ENCODE data around the gene CTRB2.
A peak's percentile ranks its signal among the peaks of the same experiment; 100 is the strongest.

Gene CTRB2

DNA sequence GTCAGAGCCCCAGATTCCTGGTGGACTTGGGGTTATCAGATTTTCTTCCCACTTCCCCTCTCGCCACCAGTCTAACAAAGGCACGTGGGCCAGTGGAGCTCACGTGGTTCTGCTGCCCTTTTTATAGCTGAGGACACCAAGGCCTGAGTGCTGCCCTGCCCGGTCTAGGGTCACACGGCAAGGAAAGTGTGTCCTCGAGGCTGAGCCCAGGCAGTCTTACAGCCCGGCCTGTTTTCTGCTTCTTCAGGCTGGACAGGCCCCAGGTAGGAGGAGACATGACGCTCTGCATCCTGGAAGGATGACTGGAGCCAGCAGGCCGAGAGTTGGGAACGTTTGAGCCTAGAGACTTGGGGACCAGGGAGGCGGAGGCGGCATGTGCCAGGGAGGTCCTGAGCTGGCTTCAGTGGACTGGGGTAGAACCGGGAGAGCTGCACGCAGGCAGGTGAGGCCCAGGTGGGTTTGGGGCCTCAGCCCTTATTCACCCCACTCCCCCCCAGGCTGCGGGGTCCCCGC lies 15.4 kb upstream of the CTRB2 start:
- Histone ChIP-seq H4K20me1 (ENCODE audit: insufficient read depth, low read length) (no peaks in the 10 kb centered on the region), H3K4me2 (ENCODE audit: low read length) (no peak overlapping the region), H2AFZ (ENCODE audit: low read length) (no peak overlapping the region), H3K79me2 (ENCODE audit: insufficient read depth, low read length) (no peaks in the 10 kb centered on the region), H3K4me1 (ENCODE audit: insufficient read depth, low read length, severe bottlenecking) (peaks cover 14% of the 10 kb centered on the region), H3K27ac (ENCODE audit: low read depth, low read length, poor library complexity, severe bottlenecking) (no peak overlapping the region), H3K9me2 (ENCODE audit: low read depth, low read length) (no peaks in the 10 kb centered on the region), H3K9me3 (ENCODE audit: low read length) (no peaks in the 10 kb centered on the region), H3K36me3 (ENCODE audit: insufficient read depth, low read length) (no peaks in the 10 kb centered on the region), H3F3A (ENCODE audit: insufficient read depth, low read length) (no peaks in the 10 kb centered on the region), H3K4me3 (ENCODE audit: low read depth, low read length, poor library complexity, severe bottlenecking) (no peak overlapping the region), H3K27me3 (ENCODE audit: insufficient read depth, low read length) (no peaks in the 10 kb centered on the region), H3K9ac (ENCODE audit: low read length) (no peak overlapping the region)
- TF ChIP-seq EZH2 (IDR thresholded peaks at IDR 0.05; ENCODE audit: borderline replicate concordance, low read length) = no peak
- TF ChIP-seq, protein P1, sequence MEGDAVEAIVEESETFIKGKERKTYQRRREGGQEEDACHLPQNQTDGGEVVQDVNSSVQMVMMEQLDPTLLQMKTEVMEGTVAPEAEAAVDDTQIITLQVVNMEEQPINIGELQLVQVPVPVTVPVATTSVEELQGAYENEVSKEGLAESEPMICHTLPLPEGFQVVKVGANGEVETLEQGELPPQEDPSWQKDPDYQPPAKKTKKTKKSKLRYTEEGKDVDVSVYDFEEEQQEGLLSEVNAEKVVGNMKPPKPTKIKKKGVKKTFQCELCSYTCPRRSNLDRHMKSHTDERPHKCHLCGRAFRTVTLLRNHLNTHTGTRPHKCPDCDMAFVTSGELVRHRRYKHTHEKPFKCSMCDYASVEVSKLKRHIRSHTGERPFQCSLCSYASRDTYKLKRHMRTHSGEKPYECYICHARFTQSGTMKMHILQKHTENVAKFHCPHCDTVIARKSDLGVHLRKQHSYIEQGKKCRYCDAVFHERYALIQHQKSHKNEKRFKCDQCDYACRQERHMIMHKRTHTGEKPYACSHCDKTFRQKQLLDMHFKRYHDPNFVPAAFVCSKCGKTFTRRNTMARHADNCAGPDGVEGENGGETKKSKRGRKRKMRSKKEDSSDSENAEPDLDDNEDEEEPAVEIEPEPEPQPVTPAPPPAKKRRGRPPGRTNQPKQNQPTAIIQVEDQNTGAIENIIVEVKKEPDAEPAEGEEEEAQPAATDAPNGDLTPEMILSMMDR (IDR thresholded peaks at IDR 0.05; ENCODE audit: low read length) = no peak

DNA sequence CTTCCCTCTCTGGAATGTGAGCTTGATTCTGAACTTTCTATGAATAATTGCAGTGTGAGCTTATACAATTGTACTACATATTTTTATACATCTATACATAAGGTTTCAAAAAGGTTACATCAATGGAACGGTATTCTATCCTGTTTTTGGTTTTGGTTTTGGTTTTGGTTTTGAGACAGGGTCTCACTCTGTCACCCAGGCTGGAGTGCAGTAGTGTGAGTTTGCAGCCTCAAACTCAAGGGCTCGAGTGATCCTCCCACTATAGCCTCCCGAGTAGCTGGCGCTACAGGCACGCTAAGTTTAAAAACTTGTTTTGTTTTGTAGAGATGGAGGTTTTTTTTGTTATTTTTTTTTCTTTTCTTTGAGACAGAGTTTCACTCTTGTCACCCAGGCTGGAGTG lies 12.9 kb upstream of the CTRB2 start:
- Histone ChIP-seq H3K9me2 (ENCODE audit: low read depth, low read length) (no peaks in the 10 kb centered on the region), H3K79me2 (ENCODE audit: insufficient read depth, low read length) (no peaks in the 10 kb centered on the region), H4K20me1 (ENCODE audit: insufficient read depth, low read length) (no peaks in the 10 kb centered on the region), H2AFZ (ENCODE audit: low read length) (no peak overlapping the region), H3K36me3 (ENCODE audit: insufficient read depth, low read length) (no peaks in the 10 kb centered on the region; the same call in 1 of the 2 replicates), H3K27ac (ENCODE audit: low read depth, low read length, poor library complexity, severe bottlenecking) (no peak overlapping the region), H3K9ac (ENCODE audit: low read length) (no peak overlapping the region), H3K4me2 (ENCODE audit: low read length) (peak overlapping the region; percentile 37; the same call in 1 of the 2 replicates), H3K27me3 (ENCODE audit: insufficient read depth, low read length) (no peaks in the 10 kb centered on the region), H3F3A (ENCODE audit: insufficient read depth, low read length) (no peaks in the 10 kb centered on the region), H3K4me1 (ENCODE audit: insufficient read depth, low read length, severe bottlenecking) (peaks cover 14% of the 10 kb centered on the region), H3K9me3 (ENCODE audit: low read length) (no peaks in the 10 kb centered on the region), H3K4me3 (ENCODE audit: low read depth, low read length, poor library complexity, severe bottlenecking) (no peak overlapping the region)
- no peak for TF ChIP-seq EZH2 (IDR thresholded peaks at IDR 0.05; ENCODE audit: borderline replicate concordance, low read length)
- TF ChIP-seq, protein P1 (IDR thresholded peaks at IDR 0.05; ENCODE audit: low read length) = no peak

DNA sequence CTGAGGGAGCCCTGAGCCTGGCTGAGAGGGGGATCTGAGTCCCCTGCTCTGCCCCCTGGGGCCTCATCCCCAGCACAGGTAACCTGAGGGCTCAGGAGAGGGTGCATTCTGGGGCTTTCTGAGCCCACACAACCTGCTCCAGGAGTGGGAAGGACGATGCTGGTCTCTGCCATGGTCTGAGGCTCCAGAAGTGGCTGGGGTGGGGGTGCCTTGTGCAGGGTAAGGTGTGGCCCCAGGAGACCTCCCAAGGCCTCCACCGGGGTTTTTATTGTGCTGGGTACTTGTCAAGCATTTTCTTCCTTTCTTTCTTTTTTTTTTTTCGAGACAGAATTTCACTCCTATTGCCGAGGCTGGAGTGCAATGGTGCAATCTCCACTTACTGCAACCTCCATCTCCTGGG lies 12.1 kb upstream of the CTRB2 start:
- no peak overlapping the region for H3K27ac ChIP-seq (ENCODE audit: low read depth, low read length, poor library complexity, severe bottlenecking)
- no peak overlapping the region for H2AFZ ChIP-seq (ENCODE audit: low read length)
- no peak overlapping the region for H3K4me3 ChIP-seq (ENCODE audit: low read depth, low read length, poor library complexity, severe bottlenecking)

More for the DNA sequence above, 12.1 kb upstream of the CTRB2 start:
- H3K4me2 ChIP-seq (ENCODE audit: low read length) = no peak overlapping the region
- no peak overlapping the region for H3K9ac ChIP-seq (ENCODE audit: low read length)
- no peak for TF ChIP-seq EZH2 (IDR thresholded peaks at IDR 0.05; ENCODE audit: borderline replicate concordance, low read length)
- TF ChIP-seq, protein P1 (IDR thresholded peaks at IDR 0.05; ENCODE audit: low read length) = no peak
- H3K9me3 ChIP-seq (ENCODE audit: low read length) = no peaks in the 10 kb centered on the region
- H3K27me3 ChIP-seq (ENCODE audit: insufficient read depth, low read length) = no peaks in the 10 kb centered on the region
- H3F3A ChIP-seq (ENCODE audit: insufficient read depth, low read length) = no peaks in the 10 kb centered on the region
- no peaks in the 10 kb centered on the region for H4K20me1 ChIP-seq (ENCODE audit: insufficient read depth, low read length)
- H3K36me3 ChIP-seq (ENCODE audit: insufficient read depth, low read length) = no peaks in the 10 kb centered on the region; the same call in 1 of the 2 replicates
- H3K79me2 ChIP-seq (ENCODE audit: insufficient read depth, low read length) = no peaks in the 10 kb centered on the region
- H3K4me1 ChIP-seq (ENCODE audit: insufficient read depth, low read length, severe bottlenecking) = peaks cover 14% of the 10 kb centered on the region
- no peaks in the 10 kb centered on the region for H3K9me2 ChIP-seq (ENCODE audit: low read depth, low read length)
